SH-SY5Y (cell line): ENCODE results near the gene CDC42BPB.

Experiments
- GATA2 ChIP-seq: IDR thresholded peaks from 2 replicates; pipeline ENCODE4 v1.6.1; 2011; ENCODE audit warnings: mild to moderate bottlenecking, low read depth, low read length
- GATA3 ChIP-seq: IDR thresholded peaks from 2 replicates; pipeline ENCODE4 v1.6.1; 2011; ENCODE audit warnings: low read depth, mild to moderate bottlenecking, low read length, moderate library complexity

Gene CDC42BPB

GRCh38 chr14:103097994-103098957 lies 40.9 kb upstream of the CDC42BPB start:
- TF ChIP-seq GATA2, result no peak

- no peak for TF ChIP-seq GATA3
- no peak for TF ChIP-seq GATA2
Measured at GRCh38 chr14:103097244-103097993, 40.1 kb upstream of the CDC42BPB start.

GRCh38 chr14:103096387-103096786 lies 39.0 kb upstream of the CDC42BPB start:
- TF ChIP-seq GATA3 (no peak), GATA2 (no peak)

- TF ChIP-seq GATA2 (no peak), GATA3 (no peak)
Measured at GRCh38 chr14:103095210-103095778, 37.9 kb upstream of the CDC42BPB start.

GRCh38 chr14:103094406-103095209 lies 37.3 kb upstream of the CDC42BPB start, which contains the start of gene EXOC3L4:
Gene EXOC3L4, plus strand, starts transcription at chr14:103094725. Its CDS starts 5,495 bp downstream, at chr14:103100220.
- no peak for TF ChIP-seq GATA2
- no peak for TF ChIP-seq GATA3

GRCh38 chr14:103093856-103094405 lies 36.6 kb upstream of the CDC42BPB start:
- no peak for TF ChIP-seq GATA3
- TF ChIP-seq GATA2, result no peak

- TF ChIP-seq GATA2 (no peak), GATA3 (no peak)
Measured at GRCh38 chr14:103091883-103092222, 34.5 kb upstream of the CDC42BPB start.

- TF ChIP-seq GATA3 (no peak), GATA2 (no peak)
Measured at GRCh38 chr14:103091041-103091882, 33.9 kb upstream of the CDC42BPB start.

- TF ChIP-seq GATA2 (no peak), GATA3 (no peak)
Measured at GRCh38 chr14:103090481-103091020, 33.2 kb upstream of the CDC42BPB start.

GRCh38 chr14:103089386-103090335 lies 32.3 kb upstream of the CDC42BPB start:
- no peak for TF ChIP-seq GATA3

GRCh38 chr14:103088921-103089320 lies 31.6 kb upstream of the CDC42BPB start:
- TF ChIP-seq GATA3 (no peak), GATA2 (no peak)

- TF ChIP-seq GATA2 (no peak), GATA3 (no peak)
Measured at GRCh38 chr14:103087343-103087835, 30.0 kb upstream of the CDC42BPB start.
